ENCODE measurements around the gene CLCF1. TPM values are rescaled to one million over a fixed set of nuclear protein-coding genes. Genes with fewer than 3 reads are reported as not detected.
"Not testable (repeated sequence)": the region's sequence is repeated elsewhere in the genome, so short reads cannot be mapped to it uniquely, and the experiment has no call there.

The CLCF1 gene
- total and polyA plus RNA-seq, 8 donors, result 2.6 to 69.2 (median 5.4) TPM; not detected in 1

DNA sequence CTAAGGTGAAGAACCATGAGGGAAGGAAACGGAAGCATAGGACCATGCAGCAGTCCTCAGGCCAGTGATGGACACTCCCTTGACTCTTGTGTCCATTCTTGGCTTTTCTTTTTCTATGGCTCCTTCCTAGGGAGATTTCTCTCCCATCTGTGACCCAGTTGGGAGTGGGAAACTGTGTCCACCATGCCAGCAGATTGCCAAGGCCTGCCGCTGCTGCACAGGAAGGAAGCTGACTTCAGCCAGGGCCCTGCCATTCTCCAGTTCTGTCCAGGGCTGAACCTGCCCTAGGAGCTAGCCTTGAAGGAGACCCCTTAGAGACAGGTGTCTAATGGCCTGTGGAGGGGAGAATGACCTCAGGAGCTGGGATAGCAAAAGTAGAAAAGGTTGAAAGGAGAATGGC, 52.7 kb downstream of the CLCF1 start:
- no peak for DNase-seq
- Histone ChIP-seq H3K27ac (no peak overlapping the region), H3K27me3 (no peaks in the 10 kb centered on the region), H3K36me3 (peaks cover 0 to 13% (median 3%) of the 10 kb centered on the region in 4 donors), H3K9me3 (no peaks in the 10 kb centered on the region), H3K4me1 (peaks cover 11 to 41% (median 28%) of the 10 kb centered on the region in 4 donors), H3K4me3 (no peak overlapping the region)
- TF ChIP-seq POLR2A (IDR thresholded peaks at IDR 0.05) (no peak), CTCF (IDR thresholded peaks at IDR 0.05) (no peak), POLR2AphosphoS5 (IDR thresholded peaks at IDR 0.05) (no peak), EP300 (IDR thresholded peaks at IDR 0.05) (no peak)
- WGBS, 5 donors, result 88 to 97% (median 95%) methylated on average over 2 of the region's 2 CpGs
- intact Hi-C loops (cut with DNase I; ENCODE audit: low total_unique reads), result no loop called here

DNA sequence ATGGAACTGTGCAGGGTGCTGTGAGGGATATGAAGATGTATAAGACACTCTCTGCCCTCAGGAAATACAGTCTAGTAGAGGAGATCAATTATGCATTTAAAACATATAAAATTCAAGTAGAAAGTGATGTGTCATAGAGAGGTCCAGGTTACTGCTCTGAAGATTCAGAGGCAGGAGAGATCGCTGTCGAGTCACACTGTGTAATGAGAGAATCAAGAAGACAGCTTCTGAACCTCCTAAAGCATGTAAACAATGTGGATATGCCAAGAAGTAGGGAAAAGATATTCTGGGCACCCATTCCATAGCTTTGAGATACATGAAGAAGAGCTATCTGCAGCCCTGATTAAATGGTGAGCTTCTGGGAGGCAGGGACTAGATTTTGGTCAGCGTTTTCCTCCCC, 53.4 kb downstream of the CLCF1 start:
- Histone ChIP-seq H3K27ac (no peak overlapping the region), H3K36me3 (peaks cover 0 to 10% (median 3%) of the 10 kb centered on the region in 4 donors), H3K27me3 (no peaks in the 10 kb centered on the region), H3K9me3 (no peaks in the 10 kb centered on the region), H3K4me1 (peaks cover 11 to 41% (median 28%) of the 10 kb centered on the region in 4 donors), H3K4me3 (no peak overlapping the region)
- intact Hi-C loops (cut with DNase I; ENCODE audit: low total_unique reads), result no loop called here
- TF ChIP-seq EP300 (IDR thresholded peaks at IDR 0.05), result no peak
- TF ChIP-seq CTCF (IDR thresholded peaks at IDR 0.05), result no peak
- WGBS, 5 donors, result 69 to 84% (median 80%) methylated on average over 3 of the region's 3 CpGs
- DNase-seq, result no peak

DNA sequence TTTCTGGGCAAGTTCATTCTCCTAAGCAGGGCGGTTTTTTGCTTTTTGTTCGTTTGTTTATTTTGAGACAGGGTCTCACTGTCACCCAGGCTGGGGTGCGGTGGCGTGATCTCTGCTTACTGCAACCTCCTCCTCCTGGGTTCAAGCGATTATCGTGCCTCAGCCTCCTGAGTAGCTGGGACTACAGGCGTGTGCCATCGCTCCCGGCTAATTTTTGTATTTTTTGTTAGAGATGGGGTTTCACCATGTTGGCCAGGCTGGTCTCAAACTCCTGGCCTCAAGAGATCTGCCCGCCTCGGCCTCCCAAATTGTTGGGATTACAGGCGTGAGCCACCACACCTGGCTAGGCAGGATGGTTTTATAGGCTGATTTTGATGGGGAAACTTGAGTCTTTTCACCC, 54.5 kb downstream of the CLCF1 start:
- H3K36me3 ChIP-seq; H3K27me3 ChIP-seq; intact Hi-C loops (cut with DNase I; ENCODE audit: low total_unique reads); DNase-seq; H3K9me3 ChIP-seq; H3K27ac ChIP-seq: not testable (repeated sequence)
- WGBS, 5 donors, result 87 to 91% (median 89%) methylated on average over 12 of the region's 12 CpGs
- Histone ChIP-seq H3K4me1 (peaks cover 11 to 41% (median 31%) of the 10 kb centered on the region in 4 donors), H3K4me3 (peak overlapping the region in 3 of 4 donors; percentile 89 to 97 (median 93))

DNA sequence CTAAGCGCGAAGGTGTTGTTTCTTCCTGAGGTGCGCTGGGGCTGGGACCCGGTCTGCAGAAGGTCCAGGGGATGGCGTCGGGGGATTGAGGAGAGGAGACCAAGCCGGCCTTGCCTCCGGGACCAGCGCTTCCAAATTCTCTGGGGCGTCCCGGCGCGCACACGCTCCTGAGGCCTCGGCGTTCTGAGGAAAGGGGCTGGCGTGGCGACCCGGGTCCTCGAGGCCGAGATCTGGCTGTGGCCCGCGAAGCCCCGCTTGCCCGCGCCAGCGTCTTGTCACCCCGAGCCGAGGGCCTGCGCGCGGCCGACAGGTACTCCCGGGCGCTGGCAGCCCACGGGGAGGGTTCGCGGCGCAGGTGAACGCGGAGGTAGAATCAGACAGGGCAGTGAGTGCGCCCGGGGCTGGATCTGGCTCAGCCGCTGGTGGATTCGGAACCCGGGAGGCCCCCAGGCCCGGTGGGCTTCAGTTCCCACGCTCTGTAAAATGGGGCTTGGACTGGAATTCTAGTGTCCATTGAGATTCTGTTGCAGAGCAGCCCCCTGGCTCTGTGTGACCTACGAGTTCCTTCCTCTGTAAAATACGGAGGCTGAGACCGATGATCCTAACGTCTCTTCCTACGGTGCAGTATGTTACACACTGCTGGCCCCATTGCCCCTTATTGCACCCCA, 55.4 kb downstream of the CLCF1 start:
- TF ChIP-seq POLR2AphosphoS5 (IDR thresholded peaks at IDR 0.05), result no peak
- TF ChIP-seq CTCF (IDR thresholded peaks at IDR 0.05), result no peak
- TF ChIP-seq POLR2A (IDR thresholded peaks at IDR 0.05), result no peak
- no peak for TF ChIP-seq EP300 (IDR thresholded peaks at IDR 0.05)

More for the DNA sequence above, 55.4 kb downstream of the CLCF1 start:
- Histone ChIP-seq H3K4me1 (peaks cover 13 to 48% (median 37%) of the 10 kb centered on the region in 4 donors), H3K9me3 (no peaks in the 10 kb centered on the region), H3K27me3 (no peaks in the 10 kb centered on the region), H3K36me3 (peaks cover 0 to 10% (median 0%) of the 10 kb centered on the region in 4 donors), H3K4me3 (peak overlapping the region; percentile 83 to 97 (median 91)), H3K27ac (peak overlapping the region; percentile 90 to 99 (median 92))
- peak in 1 of 2 donors; percentile 54 for DNase-seq
- intact Hi-C loops (cut with DNase I; ENCODE audit: low total_unique reads), result no loop called here
- WGBS, 5 donors, result 0 to 2% (median 1%) methylated on average over 20 to 53 of the region's 53 CpGs

Data from stomach (tissue), 9 donors.